ENCODE results near the gene PHACTR1.

DNA sequence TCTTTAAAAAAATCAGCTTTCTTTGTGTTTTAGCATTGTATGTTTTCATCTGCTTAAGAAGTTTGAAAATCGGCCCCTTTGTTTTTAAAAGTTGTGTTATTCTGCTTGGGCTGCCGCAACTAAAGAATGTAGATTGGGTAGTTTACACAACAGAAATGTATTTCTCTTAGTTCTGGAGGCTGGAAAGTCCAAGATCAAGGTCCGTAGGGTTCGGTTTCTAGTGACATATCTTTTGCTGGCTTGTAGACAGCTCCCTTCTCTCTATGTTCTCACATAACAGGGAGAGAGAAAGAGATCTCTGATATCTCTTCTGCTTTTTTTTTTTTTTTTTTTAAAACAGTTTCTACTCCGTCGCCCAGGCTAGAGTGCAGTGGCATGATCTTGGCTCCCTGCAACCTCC, 473.1 kb downstream of the PHACTR1 start:
- TF ChIP-seq, protein P1, sequence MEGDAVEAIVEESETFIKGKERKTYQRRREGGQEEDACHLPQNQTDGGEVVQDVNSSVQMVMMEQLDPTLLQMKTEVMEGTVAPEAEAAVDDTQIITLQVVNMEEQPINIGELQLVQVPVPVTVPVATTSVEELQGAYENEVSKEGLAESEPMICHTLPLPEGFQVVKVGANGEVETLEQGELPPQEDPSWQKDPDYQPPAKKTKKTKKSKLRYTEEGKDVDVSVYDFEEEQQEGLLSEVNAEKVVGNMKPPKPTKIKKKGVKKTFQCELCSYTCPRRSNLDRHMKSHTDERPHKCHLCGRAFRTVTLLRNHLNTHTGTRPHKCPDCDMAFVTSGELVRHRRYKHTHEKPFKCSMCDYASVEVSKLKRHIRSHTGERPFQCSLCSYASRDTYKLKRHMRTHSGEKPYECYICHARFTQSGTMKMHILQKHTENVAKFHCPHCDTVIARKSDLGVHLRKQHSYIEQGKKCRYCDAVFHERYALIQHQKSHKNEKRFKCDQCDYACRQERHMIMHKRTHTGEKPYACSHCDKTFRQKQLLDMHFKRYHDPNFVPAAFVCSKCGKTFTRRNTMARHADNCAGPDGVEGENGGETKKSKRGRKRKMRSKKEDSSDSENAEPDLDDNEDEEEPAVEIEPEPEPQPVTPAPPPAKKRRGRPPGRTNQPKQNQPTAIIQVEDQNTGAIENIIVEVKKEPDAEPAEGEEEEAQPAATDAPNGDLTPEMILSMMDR (IDR thresholded peaks at IDR 0.05; ENCODE audit: low read depth, low read length): no peak
- TF ChIP-seq EZH2phosphoT487 (IDR thresholded peaks at IDR 0.05; ENCODE audit: low read depth): no peak

Measured in OCI-LY3 (cell line).